GM11168 (cell line): ENCODE measurements around the gene DDX6.
"Not testable (repeated sequence)": the region's sequence is repeated elsewhere in the genome, so short reads cannot be mapped to it uniquely, and the experiment has no call there.

Experiments
- in situ Hi-C: fragments of 300-500 bp; cut with MboI; formaldehyde crosslinking; loops from one replicate; pipeline ENCODE4 v1.12.0; 2022; ENCODE audit warnings: low sequenced_read_pairs; ENCODE audit not compliant: unreplicated experiment

Gene DDX6

DNA sequence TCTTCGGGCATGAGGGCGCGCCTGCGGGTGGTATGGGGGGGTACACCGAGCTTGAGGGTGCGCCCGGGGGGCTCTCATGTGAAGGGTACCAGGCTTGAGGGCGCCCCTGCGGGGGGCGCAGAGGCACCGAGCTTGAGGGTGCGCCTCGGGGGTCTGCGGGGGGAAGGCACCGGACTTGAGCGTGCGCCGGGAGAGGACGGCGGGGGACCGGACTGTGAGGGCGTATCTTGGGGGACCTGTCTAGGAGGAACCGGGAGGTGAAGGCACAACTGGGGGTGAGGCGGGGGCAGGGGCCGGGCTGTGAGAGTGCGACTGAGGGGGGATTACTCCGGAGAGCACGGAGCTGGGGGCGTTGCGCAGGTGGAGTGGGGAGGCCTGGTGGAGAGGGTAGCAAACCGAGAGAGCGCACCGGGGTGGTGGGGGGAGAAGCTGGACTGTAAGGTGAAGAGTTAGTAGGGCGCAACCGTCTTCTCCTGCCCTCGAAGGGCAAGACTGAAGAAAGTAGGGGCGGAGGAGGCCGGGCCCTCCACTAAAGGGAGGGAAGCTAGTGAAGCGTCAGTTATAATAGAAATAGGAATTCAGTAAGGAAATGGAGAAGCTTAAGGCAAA, 1.1 kb upstream of the DDX6 start:
- in situ Hi-C loops, result no loop called here

DNA sequence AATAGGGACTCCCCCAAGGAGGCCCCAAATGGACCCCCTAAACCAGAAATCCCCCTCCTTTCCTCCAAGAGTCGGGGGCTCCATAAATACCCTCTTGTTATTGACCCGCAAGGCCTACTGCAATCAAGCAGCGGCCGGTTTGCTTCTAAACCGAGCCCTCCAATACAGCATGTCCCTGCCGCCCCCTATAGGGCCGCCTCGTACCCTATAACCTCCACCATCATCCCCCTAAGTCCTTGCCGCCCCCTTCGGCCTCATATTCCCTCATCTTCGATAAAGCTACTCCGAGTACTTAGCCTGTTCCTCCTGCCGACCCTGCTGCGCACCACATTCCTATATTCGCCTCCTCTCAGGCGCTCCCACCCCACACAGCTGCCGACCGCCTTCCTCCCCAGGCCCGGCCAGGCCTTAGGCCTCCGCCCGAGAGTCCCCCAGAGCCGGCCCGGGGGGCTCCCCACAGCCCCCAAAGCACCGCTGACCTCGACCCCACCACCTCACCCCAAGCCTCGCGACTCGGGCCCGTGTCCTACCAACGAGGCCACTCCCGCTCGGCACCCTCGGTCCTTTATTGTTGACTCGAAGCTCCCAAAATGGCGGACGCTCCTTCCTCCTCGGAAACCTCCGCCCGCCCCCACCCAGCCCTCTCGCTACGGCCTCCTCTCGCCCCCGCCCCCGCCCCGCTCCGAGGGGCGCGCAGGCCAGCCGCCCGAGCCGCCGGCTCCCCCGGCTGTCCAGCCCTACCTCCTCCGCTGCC, 430 bp downstream of the DDX6 start:
- in situ Hi-C loops, result no loop called here

DNA sequence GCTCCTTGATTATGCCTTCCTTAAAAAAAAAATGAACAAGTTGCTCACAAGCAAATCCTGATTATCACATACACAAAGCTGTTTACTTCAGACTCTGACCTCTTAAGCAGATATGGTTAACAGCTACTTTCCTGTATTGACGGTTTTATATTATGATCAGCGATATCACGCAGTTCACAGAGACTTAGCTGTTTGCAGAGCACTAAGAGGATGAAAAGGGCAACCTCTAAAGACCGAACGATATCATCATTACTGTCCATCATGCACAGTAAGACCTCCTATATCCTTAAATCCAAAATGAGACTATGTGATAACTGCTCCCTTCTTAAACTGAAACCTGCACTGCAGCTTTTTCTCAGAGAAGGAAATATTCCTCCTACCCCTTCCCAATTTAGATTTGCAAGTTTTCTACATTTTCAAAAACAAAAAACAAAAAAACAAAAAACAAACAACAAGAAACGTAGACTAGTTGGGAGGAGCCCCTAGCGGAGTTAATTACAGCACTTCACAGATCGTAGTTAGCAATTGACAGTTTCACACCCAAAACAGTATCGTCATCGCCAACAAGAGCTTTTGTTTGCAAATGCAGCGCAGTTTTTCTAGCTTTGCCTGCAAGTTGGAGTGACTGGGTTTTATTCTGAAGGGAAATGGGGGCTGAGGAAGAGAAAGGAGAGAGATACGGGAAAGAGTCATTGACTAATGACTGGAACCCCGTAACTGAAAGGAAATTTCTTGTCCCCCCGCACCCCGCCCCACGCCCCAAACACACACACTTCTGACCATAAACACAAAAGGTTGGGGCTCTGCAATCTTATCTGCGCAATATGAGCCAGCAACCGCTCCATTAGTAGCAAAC, 1.2 kb downstream of the DDX6 start:
- in situ Hi-C loops, result no loop called here

DNA sequence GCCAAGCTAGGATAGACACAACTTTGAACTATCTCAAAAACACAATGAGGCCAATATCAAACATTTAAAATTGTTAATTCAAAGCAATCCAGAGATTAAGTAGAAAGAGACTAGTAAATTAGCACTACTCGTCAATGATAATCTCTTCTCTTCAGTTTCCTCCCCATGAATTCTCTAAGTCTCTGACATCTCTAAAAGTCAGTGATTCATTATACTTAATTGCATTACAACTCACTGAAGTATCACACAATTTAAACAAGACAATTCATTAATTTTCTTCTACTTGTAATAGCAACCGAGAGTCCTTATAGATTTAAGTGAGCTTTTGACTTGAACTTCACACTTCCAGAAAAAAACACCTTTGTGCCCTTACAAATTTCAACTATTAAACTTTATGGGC, 4.3 kb downstream of the DDX6 start:
- in situ Hi-C loops, result no loop called here

DNA sequence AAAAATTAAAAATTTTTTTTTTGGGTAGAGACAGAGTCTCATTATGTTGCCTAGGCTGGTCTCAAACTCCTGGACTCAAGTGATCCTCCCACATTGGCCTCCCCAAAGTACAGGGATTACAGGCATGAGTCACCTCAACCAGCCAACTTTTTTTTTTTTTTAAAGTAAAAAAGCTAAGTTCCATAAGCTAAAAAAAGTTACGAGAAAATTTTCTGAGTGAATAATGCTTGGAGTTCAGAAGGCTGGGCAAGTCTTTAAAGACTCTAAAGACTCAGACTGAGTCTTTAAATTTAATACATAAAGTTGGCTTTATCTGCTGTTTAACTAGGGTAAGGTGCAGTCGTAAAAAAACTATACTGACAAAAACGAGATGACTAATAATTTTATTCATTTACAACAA, 5.6 kb downstream of the DDX6 start:
- in situ Hi-C loops, result no loop called here

DNA sequence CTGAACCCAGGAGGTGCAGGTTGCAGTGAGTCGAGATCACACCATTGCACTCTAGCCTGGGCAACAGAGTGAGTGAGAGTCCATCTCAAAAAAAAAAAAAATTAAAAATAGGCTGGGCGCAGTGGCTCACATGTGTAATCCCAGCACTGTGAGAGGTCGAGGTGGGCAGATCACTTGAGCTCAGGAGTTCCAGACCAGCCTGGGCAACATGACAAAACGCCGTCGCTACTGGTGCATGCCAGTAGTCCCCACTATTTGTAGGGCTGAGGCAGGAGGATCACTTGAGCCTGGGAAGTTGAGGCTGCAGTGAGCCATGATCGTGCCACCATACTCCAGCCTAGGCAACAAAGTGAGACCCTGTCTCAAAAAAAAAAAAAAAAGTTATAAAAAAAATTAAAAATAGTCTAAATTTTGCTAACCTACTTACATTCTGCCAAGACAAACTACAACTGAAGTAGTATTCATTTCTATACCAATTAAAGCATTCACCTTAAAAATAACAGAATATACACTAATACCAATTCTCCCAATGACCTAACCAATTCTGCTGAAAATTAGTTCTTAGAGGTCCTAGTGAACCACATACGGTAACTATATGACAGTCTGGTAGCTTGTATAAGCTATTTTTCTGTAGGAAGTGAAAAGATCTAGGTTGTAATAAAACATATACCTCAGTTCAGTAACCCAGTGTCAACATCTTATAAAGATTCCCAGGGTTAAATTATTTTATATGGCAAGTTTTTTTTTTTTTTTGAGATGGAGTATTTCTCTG, 7.1 kb downstream of the DDX6 start:
- in situ Hi-C loops, result no loop called here

DNA sequence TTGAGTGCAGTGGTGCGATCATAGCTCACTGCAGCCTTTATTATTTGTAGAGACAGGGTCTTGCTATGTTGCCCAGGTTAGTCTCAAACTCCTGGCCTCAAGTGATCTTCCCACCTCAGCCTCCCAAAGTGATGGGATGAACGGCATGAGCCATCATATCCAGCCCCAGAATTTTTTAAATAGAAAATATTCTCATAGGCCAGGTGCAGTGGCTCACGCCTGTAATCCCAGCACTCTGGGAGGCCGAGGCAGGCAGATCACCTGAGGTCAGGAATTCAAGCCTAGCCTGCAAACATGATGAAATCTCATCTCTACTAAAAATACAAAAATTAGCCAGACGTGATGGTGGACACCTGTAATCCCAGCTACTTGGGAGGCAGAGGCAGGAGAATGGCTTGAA, 7.6 kb downstream of the DDX6 start:
- in situ Hi-C loops, result not testable (repeated sequence)

DNA sequence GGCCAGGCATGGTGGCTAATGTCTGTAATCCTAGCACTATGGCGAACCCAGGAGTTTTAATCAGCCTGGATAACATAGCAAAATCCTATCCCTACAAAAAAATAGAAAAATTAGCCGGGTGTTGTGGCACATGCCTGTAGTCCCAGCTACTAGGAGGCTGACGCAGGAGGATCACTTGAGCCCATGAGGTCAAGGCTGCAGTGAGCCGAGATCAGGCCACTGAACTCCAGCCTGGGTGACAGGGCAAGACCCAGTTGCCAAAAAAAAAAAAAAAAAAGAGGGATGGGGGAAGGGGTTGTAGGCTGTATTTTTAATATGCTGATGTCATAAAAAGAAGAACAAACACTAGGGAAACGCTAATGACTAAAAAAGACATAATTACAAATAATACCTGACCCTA, 12.1 kb downstream of the DDX6 start:
- in situ Hi-C loops, result no loop called here

DNA sequence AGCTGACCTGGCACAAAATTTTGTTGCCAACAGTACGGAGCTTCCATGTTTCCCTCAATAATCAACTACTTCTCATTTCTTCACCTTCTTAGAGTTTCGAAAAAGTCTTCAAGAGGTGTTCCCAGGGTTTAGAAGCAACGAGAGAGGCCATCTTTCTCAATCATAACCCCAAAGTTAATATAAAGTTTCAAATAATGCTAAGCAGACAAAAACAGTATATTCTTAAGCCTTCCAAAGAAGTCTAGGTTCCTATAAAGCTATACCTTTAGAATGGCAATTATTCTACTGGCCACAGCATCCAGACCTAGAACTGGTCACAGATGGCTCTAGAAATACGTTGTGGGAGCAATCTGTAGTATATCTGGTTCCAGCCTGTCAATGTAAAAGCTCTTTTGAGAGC, 16.9 kb downstream of the DDX6 start:
- in situ Hi-C loops, result no loop called here

DNA sequence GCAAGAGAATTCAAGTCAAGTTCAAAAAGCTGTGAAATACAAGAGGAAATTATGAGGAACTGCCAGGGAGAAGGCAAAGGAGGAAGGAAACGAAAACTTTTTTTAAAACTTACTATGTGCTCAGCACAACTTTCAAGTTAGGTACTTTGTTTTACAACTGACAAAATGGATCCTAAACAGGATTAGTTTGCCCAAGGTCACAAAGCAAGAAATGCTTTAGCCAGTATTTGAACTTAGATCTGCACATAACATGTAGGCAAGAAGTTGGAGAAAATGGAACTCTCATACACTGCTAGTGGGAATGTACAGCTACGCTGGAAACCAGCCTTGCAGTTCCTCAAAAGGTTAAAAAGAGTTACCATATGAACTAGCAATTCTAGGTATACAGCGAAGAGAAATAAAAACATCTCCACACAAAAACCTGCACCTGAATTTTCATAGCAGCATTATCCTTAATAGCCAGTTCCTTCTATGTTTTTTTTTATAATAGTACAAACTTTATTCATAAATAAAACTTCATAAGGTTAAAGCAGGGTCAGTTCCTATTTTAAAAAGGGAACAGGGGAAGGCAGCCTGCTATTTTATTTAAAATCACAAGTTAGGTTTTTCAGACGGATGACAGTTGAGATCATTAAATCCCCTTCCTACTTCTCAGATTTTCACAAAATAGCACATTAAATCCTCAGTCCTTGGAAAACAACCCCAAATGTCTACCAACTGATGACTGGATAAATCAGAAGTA, 19.2 kb downstream of the DDX6 start:
- in situ Hi-C loops, result no loop called here

DNA sequence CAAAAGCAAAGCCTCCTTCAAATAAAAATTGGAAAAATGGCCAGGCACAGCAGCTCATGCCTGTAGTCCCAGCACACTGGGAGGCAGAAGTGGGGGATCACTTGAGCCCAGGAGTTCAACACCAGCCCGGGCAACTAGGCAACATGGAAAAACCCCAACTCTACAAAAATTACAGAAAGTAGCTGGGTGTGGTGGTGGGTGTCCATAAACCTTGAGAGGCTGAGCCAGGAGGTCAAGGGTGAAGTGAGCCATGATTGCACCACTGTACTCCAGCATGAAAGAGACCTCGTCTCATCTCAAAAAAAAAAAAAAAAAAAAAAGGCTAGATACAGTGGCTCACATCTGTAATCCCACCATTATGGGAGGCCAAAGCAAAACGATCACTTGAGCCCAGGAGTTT, 22.3 kb downstream of the DDX6 start:
- in situ Hi-C loops, result no loop called here

DNA sequence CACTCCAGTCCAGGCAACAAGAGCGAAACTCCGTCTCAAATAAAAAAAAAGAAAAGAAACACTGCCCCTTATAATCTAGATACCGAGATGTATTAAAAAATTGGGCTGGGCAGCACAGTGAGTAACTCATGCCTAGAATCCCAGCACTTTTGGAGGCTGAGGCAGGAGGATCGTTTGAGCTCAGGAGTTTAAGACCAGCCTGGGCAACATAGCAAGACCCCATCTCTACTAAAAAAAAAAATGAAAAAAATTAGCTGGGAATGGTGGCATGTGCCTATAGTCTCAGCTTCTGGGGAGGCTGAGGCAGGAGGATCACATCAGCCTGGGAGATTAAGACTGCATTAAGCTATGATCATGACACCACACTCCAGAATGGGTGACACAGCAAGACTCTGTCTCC, 24.9 kb downstream of the DDX6 start:
- in situ Hi-C loops, result no loop called here

DNA sequence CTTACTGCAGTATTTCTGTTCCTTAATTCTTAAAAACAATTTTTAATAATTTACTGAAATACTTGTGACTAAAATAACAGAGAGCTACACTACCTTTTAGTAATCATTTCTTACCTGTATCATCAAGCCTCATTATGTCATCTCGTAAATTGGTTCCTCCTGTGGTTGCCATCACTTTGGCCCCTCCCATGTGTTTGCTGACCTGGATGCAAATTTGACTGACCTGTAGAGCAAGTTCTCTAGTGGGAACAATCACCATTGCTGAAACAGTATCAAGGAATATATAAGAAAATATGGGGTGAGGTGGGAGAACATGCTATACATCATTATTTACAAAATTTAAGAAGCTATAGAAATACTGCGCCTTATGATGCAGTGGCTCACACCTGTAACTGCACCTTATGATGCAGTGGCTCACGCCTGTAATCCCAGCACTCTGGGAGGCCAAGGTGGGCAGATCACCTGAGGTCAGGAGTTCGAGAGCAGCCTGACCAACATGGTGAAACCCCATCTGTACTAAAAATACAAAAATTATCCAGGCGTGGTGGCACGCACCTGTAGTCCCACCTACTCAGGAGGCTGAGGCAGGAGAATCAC, 25.8 kb downstream of the DDX6 start:
- in situ Hi-C loops, result not testable (repeated sequence)

DNA sequence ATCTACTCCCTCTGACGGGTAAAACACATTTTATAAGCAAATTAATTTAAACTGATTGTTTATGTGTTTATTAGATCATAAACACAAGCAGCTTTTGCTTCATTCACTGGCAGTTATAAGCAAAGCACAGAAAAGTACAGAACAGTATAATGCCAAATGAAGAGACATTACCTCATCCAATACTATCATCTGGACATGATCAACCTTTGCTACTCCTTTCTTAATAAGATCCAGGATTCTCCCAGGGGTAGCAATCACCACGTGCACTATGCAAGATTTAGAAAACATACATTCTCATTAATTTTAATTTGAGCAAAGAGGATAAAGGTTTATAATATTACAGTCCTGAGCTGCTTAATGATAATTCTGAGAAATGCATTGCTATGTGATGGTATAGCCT, 27.9 kb downstream of the DDX6 start:
- in situ Hi-C loops, result no loop called here

DNA sequence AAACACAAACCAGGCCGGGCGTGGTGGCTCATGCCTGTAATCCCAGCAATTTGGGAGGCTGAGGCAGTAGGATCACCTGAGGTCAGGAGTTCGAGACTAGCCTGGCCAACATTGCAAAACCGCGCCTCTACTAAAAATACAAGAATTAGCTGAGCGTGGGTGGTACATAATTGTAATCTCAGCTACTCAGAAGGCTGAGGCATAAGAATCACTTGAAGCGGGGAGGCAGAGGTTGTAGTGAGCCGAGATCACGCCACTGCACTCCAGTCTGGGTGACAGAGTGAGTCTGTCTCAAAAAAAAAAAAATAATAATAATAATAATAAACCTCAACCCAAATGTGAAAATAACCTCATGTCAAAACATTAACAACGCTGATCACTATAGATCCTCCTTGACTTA, 29.0 kb downstream of the DDX6 start:
- in situ Hi-C loops, result not testable (repeated sequence)

DNA sequence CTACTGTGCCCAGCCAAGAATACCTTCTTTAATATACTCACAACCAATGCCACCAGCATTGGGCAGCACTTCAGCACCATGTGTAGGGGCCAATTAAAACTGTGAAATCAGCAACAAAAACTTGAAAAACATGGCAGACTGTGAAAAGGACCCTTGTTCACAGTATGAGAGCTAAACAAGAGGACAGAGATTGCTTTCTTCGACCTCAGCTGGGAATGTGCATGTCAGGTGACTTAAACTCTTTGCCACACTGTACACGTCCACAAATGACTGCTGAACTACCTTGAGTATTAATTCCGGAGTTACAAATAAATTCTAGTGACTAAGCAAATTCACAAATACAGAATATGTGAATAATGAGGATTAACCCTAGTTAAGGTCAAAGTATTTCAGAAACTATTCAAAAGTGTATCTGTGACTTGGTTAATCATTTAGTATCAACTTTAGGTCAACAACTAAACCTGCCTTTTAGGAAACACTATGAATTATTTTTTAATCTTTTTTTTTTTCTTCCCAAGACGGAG, 33.0 kb downstream of the DDX6 start:
- in situ Hi-C loops, result no loop called here

DNA sequence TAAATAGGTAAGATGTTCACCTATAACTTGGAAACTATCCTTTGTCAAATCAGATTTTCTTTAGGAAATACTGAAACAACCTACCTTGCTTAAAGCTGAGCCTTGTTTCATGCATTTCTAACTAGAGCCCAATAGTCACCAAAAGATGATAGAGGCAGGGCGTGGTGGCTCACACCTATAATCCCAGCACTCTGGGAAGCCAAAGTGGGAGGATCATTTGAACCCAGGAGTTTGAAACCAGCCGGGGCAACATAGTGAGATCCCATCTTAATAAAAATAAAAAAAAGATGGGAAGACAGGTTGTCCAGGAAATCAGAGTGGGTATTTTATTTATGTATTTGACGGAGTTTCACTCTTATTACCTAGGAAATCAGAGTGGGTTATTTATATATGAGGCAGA, 38.3 kb downstream of the DDX6 start:
- in situ Hi-C loops, result no loop called here

DNA sequence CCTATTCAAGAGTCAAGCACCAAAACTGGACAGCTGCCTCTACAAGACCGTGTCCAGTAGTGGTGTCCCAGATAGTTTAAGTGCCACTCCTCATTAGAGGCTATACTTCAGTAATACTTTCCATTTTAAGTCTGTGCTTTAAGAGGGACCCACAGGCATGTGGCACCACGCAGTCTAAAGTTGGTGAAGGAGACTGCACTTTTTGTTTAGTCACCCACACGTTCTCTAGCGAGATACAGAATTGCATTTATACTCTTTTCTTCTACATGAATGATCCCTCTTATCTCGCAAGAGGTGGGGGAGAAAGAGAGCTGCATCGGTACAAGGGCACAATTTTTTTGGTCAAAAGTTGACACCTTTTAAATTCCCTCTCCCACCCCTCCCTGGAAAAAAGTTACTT, 41.5 kb downstream of the DDX6 start:
- in situ Hi-C loops, result no loop called here

DNA sequence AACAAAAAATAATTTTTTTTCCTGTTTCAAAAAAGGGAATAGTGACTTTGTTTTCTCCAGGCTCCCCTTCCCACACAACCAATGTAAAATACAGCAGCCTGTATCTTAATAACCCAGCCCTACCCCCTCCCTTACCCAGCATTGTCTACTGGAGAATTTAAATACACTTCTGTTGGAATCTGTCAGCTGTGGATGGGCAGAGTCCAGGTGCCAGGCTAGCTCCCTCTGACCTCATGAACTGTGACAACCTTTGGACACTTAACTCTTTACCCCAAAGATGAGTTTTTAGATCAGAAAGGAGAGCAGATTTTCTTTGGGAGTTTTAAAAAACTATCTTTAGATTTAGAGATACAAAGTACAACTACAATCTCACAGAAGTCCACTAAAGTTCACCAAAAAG, 42.9 kb downstream of the DDX6 start:
- in situ Hi-C loops, result no loop called here
